Measurements from ENCODE around the gene RRP1B. TPM values are rescaled to one million over a fixed set of nuclear protein-coding genes. Genes with fewer than 3 reads are reported as not detected.

Gene RRP1B
- total and polyA plus RNA-seq, 12 donors: 5.7 to 18.6 (median 15.7) TPM

DNA sequence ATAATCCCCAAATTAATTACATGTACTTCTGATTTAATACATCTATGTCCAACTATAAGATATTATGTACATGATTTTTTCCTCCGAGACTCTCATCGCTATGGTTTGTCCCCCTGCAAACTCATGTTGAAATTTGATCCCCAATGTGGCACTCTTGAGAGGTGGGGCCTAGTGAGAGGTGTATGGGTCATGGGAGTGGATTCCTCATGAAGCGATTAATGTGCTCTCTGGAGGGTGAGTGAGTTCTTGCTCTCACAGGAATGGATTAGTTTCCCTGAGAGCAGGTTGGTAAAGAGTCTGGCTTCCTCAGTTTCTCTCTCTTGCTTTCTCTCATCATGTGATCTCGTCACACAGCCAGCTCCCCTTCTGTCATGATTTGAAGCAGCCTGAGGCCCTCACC, 16.2 kb upstream of the RRP1B start:
- intact Hi-C loops (cut with DNase I): no loop called here
- no peaks in the 10 kb centered on the region for H3K9me3 ChIP-seq (replicated peaks in 1 of 3)
- H3K4me3 ChIP-seq: no peak overlapping the region
- no peak for DNase-seq
- H3K4me1 ChIP-seq (replicated peaks in 1 of 2): peaks cover 0 to 18% of the 10 kb centered on the region in 2 donors
- H3K27me3 ChIP-seq: no peaks in the 10 kb centered on the region
- no peak overlapping the region for H3K27ac ChIP-seq
- TF ChIP-seq, protein P1, sequence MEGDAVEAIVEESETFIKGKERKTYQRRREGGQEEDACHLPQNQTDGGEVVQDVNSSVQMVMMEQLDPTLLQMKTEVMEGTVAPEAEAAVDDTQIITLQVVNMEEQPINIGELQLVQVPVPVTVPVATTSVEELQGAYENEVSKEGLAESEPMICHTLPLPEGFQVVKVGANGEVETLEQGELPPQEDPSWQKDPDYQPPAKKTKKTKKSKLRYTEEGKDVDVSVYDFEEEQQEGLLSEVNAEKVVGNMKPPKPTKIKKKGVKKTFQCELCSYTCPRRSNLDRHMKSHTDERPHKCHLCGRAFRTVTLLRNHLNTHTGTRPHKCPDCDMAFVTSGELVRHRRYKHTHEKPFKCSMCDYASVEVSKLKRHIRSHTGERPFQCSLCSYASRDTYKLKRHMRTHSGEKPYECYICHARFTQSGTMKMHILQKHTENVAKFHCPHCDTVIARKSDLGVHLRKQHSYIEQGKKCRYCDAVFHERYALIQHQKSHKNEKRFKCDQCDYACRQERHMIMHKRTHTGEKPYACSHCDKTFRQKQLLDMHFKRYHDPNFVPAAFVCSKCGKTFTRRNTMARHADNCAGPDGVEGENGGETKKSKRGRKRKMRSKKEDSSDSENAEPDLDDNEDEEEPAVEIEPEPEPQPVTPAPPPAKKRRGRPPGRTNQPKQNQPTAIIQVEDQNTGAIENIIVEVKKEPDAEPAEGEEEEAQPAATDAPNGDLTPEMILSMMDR (IDR thresholded peaks at IDR 0.05): no peak
- TF ChIP-seq POLR2A (IDR thresholded peaks at IDR 0.05): no peak
- H3K36me3 ChIP-seq (replicated peaks in 1 of 2): no peaks in the 10 kb centered on the region
- 93 to 94% (median 94%) methylated on average over 4 of the region's 4 CpGs for whole genome bisulfite sequencing, 4 donors

DNA sequence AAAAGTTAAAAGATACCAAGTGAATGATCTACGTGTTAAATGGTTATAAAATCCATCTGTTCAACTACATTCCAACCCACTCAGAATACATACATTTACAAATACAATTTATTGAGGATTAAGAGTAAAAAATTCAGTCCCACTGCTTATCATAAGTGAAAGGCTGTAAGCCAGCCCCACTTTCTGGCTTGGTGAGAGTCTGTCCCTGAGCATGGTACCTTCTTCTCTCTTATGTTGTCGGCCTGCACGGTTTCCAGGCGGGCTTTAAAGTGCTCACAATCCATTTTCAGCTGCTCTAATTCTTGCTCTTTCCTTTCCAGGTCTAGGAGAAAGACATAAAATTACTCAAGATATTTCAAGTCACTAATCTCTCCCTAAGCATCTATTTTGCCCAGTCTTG, 15.3 kb upstream of the RRP1B start:
- Histone ChIP-seq H3K4me3 (no peak overlapping the region), H3K27me3 (no peaks in the 10 kb centered on the region), H3K27ac (no peak overlapping the region), H3K36me3 (replicated peaks in 1 of 2) (no peaks in the 10 kb centered on the region), H3K4me1 (replicated peaks in 1 of 2) (peaks cover 0 to 18% of the 10 kb centered on the region in 2 donors), H3K9me3 (replicated peaks in 1 of 3) (no peaks in the 10 kb centered on the region)
- DNase-seq: no peak
- WGBS, 4 donors: 81 to 89% (median 86%) methylated on average over 4 of the region's 4 CpGs
- TF ChIP-seq, protein P1 (IDR thresholded peaks at IDR 0.05): no peak
- TF ChIP-seq POLR2A (IDR thresholded peaks at IDR 0.05): no peak
- intact Hi-C loops (cut with DNase I): no loop called here

DNA sequence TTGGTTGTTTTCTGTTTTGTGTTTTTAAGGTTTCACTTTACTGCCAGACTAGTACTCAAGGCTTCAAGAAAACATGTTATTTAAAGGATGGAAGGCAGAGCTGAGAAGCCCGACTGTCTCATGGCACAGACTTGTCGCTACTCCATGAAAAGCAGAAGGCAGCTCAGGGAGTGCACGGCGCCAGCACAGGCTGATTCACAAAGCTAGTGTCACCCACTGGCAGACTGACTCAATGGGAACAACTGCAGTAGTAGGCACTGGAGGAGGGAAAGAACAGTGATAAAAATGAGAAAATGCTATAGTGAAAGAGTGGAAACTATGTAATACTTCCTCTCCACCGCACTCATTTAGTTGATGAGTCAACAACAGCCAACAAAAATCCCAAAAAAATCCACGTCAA, 14.8 kb upstream of the RRP1B start:
- intact Hi-C loops (cut with DNase I): no loop called here
- no peak overlapping the region for H3K27ac ChIP-seq
- 57 to 68% (median 62%) methylated on average over 6 of the region's 6 CpGs for WGBS, 4 donors

DNA sequence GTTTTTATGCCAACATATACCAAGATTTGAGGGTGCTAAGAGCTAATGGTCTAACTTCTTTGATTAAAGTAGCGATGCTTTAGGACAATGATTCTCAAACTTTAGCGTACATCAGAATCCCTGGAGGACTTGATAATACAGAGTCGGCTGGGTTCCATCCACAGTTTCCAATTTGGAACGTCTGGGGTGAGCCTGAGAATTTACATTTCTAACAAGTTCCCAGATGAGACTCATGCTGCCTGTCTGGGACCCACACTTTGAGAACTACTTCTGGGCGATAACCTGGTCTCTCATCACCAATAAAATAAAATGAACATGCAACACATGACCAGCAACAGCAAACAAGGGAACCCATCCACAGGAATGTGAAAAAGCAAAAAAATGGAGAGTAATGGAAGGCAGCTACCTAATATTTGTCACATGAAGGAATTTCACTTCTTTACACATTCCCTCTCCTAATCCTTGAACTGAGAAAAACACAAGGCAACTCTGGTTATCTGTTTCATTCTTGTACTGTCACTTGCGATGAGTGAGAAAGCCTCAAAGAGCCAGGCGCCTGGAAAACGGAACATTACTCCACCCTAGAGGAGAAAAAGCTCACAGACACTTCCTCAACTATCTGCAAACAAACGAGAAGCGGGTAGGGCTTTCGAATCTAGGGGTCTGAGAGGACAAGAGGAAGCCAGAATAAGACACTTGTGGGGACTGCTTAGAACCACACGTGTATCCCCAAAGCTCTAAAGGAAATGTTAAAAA, 14.0 kb upstream of the RRP1B start:
- WGBS, 4 donors: 37 to 50% (median 43%) methylated on average over 12 of the region's 12 CpGs
- H3K9me3 ChIP-seq (replicated peaks in 1 of 3): no peaks in the 10 kb centered on the region
- no peak for TF ChIP-seq POLR2A (IDR thresholded peaks at IDR 0.05)
- TF ChIP-seq, protein P1 (IDR thresholded peaks at IDR 0.05): peak in 5 of 6 experiments; percentile 41 to 69 (median 45)
- no peaks in the 10 kb centered on the region for H3K27me3 ChIP-seq
- intact Hi-C loops (cut with DNase I): no loop called here
- H3K36me3 ChIP-seq (replicated peaks in 1 of 2): no peaks in the 10 kb centered on the region
- peak overlapping the region in 1 of 5 donors; percentile 33 for H3K27ac ChIP-seq
- no peak overlapping the region for H3K4me3 ChIP-seq
- DNase-seq: peak; percentile 38 to 85 (median 62)
- peaks cover 0 to 18% of the 10 kb centered on the region in 2 donors for H3K4me1 ChIP-seq (replicated peaks in 1 of 2)

More for the DNA sequence above, 14.8 kb upstream of the RRP1B start:
- no peaks in the 10 kb centered on the region for H3K9me3 ChIP-seq (replicated peaks in 1 of 3)
- peak in 5 of 7 donors; percentile 33 to 57 (median 53) for DNase-seq
- no peaks in the 10 kb centered on the region for H3K27me3 ChIP-seq
- no peak for TF ChIP-seq POLR2A (IDR thresholded peaks at IDR 0.05)
- TF ChIP-seq, protein P1 (IDR thresholded peaks at IDR 0.05): no peak
- no peak overlapping the region for H3K4me3 ChIP-seq
- H3K4me1 ChIP-seq (replicated peaks in 1 of 2): peaks cover 0 to 18% of the 10 kb centered on the region in 2 donors
- no peaks in the 10 kb centered on the region for H3K36me3 ChIP-seq (replicated peaks in 1 of 2)
